ENCODE data around the gene LMOD3. TPM values are rescaled to one million over a fixed set of nuclear protein-coding genes. Genes with fewer than 3 reads are reported as not detected.

The LMOD3 gene
- total RNA-seq, 1 donor from 2014 or later: not detected

- no peak for TF ChIP-seq EZH2phosphoT487 (IDR thresholded peaks at IDR 0.05)
- no peak for TF ChIP-seq CTCF (IDR thresholded peaks at IDR 0.05)
- TF ChIP-seq EZH2 (IDR thresholded peaks at IDR 0.05): no peak
- no peaks in the 10 kb centered on the region for H3F3A ChIP-seq (ENCODE audit: low read depth)
- H3K4me3 ChIP-seq: peak overlapping the region; percentile 90
- DNase-seq (ENCODE audit: low spot score): peak; percentile 62
- H2AFZ ChIP-seq (replicated peaks): peak overlapping the region; percentile 69
- H3K36me3 ChIP-seq: peaks cover 4% of the 10 kb centered on the region
- H3K4me1 ChIP-seq: peaks cover 10% of the 10 kb centered on the region
- peaks cover 5% of the 10 kb centered on the region for H3K36me3 Mint-ChIP-seq
- no peaks in the 10 kb centered on the region for H3K9me3 Mint-ChIP-seq
- H3K4me2 ChIP-seq: peak overlapping the region; percentile 95
- peak overlapping the region; percentile 57 for H3K27ac Mint-ChIP-seq
- peaks cover 56% of the 10 kb centered on the region for H3K79me2 ChIP-seq (ENCODE audit: low read depth)
- H3K9me3 ChIP-seq (ENCODE audit: low read depth): no peaks in the 10 kb centered on the region
- peaks cover 55% of the 10 kb centered on the region for H3K4me1 Mint-ChIP-seq
- H3K27me3 ChIP-seq: no peaks in the 10 kb centered on the region
- peak overlapping the region; percentile 87 for H3K4me3 Mint-ChIP-seq
- peak overlapping the region; percentile 93 for H3K9ac ChIP-seq
- peaks cover 4% of the 10 kb centered on the region for H3K27me3 Mint-ChIP-seq (ENCODE audit: insufficient read depth, low read depth)
- peaks cover 6% of the 10 kb centered on the region for H4K20me1 ChIP-seq (ENCODE audit: low read depth)
- H3K27ac ChIP-seq: peak overlapping the region; percentile 66
These were observed 42.9 kb downstream of the LMOD3 start for GRCh38 chr3:69079269-69080159.

GRCh38 chr3:69072928-69073327, 49.5 kb downstream of the LMOD3 start:
- no peak overlapping the region for H2AFZ ChIP-seq (replicated peaks)
- peaks cover 66% of the 10 kb centered on the region for H3K79me2 ChIP-seq (ENCODE audit: low read depth)
- H3K36me3 ChIP-seq: peaks cover 5% of the 10 kb centered on the region
- H3K4me3 Mint-ChIP-seq: no peak overlapping the region
- H4K20me1 ChIP-seq (ENCODE audit: low read depth): peaks cover 14% of the 10 kb centered on the region
- H3K4me1 Mint-ChIP-seq: peaks cover 4% of the 10 kb centered on the region
- no peak overlapping the region for H3K27ac ChIP-seq
- TF ChIP-seq CTCF (IDR thresholded peaks at IDR 0.05) (no peak), EZH2phosphoT487 (IDR thresholded peaks at IDR 0.05) (no peak), EZH2 (IDR thresholded peaks at IDR 0.05) (no peak)
- H3K9me3 ChIP-seq (ENCODE audit: low read depth): no peaks in the 10 kb centered on the region
- no peaks in the 10 kb centered on the region for H3F3A ChIP-seq (ENCODE audit: low read depth)
- DNase-seq (ENCODE audit: low spot score): no peak
- no peaks in the 10 kb centered on the region for H3K27me3 ChIP-seq
- no peaks in the 10 kb centered on the region for H3K27me3 Mint-ChIP-seq (ENCODE audit: insufficient read depth, low read depth)
- no peaks in the 10 kb centered on the region for H3K4me1 ChIP-seq
- H3K36me3 Mint-ChIP-seq: peaks cover 27% of the 10 kb centered on the region
- H3K27ac Mint-ChIP-seq: no peak overlapping the region
- no peak overlapping the region for H3K4me3 ChIP-seq
- no peaks in the 10 kb centered on the region for H3K9me3 Mint-ChIP-seq
- no peak overlapping the region for H3K9ac ChIP-seq
- H3K4me2 ChIP-seq: no peak overlapping the region

GRCh38 chr3:69066121-69066520, 56.3 kb downstream of the LMOD3 start:
- no peaks in the 10 kb centered on the region for H3F3A ChIP-seq (ENCODE audit: low read depth)
- no peak for TF ChIP-seq EZH2 (IDR thresholded peaks at IDR 0.05)
- no peak for TF ChIP-seq CTCF (IDR thresholded peaks at IDR 0.05)
- no peak for TF ChIP-seq EZH2phosphoT487 (IDR thresholded peaks at IDR 0.05)
- no peak overlapping the region for H3K27ac ChIP-seq
- H3K9me3 Mint-ChIP-seq: no peaks in the 10 kb centered on the region
- no peaks in the 10 kb centered on the region for H3K9me3 ChIP-seq (ENCODE audit: low read depth)
- no peaks in the 10 kb centered on the region for H3K4me1 ChIP-seq
- no peak overlapping the region for H3K9ac ChIP-seq
- H3K4me3 Mint-ChIP-seq: no peak overlapping the region
- H3K27ac Mint-ChIP-seq: no peak overlapping the region
- H3K79me2 ChIP-seq (ENCODE audit: low read depth): peaks cover 4% of the 10 kb centered on the region
- H3K4me1 Mint-ChIP-seq: no peaks in the 10 kb centered on the region
- no peak overlapping the region for H2AFZ ChIP-seq (replicated peaks)
- no peak for DNase-seq (ENCODE audit: low spot score)
- no peak overlapping the region for H3K4me3 ChIP-seq
- no peaks in the 10 kb centered on the region for H3K27me3 Mint-ChIP-seq (ENCODE audit: insufficient read depth, low read depth)
- H3K4me2 ChIP-seq: no peak overlapping the region
- H4K20me1 ChIP-seq (ENCODE audit: low read depth): peaks cover 3% of the 10 kb centered on the region
- peaks cover 31% of the 10 kb centered on the region for H3K36me3 ChIP-seq
- H3K36me3 Mint-ChIP-seq: peaks cover 23% of the 10 kb centered on the region
- no peaks in the 10 kb centered on the region for H3K27me3 ChIP-seq
